GM12801 (cell line): ENCODE results near the gene CFAP157.

Source experiments
- CTCF ChIP-seq: IDR thresholded peaks from one replicate; pipeline ENCODE4 v1.5.1; 2011; ENCODE audit warnings: control low read depth; ENCODE audit not compliant: insufficient read length; ENCODE audit errors: extremely low read depth

The CFAP157 gene

GRCh38 chr9:127720031-127720864, 13.5 kb downstream of the CFAP157 start:
- no peak for TF ChIP-seq CTCF

GRCh38 chr9:127720865-127721227, 14.1 kb downstream of the CFAP157 start:
- TF ChIP-seq CTCF: no peak

- no peak for TF ChIP-seq CTCF
These were observed 14.6 kb downstream of the CFAP157 start for GRCh38 chr9:127721391-127721821.

- TF ChIP-seq CTCF: no peak
These were observed 15.4 kb downstream of the CFAP157 start for GRCh38 chr9:127722055-127722745.

- TF ChIP-seq CTCF: no peak
These were observed 16.2 kb downstream of the CFAP157 start for GRCh38 chr9:127723013-127723412.

GRCh38 chr9:127723444-127723843, 16.7 kb downstream of the CFAP157 start:
- no peak for TF ChIP-seq CTCF

- no peak for TF ChIP-seq CTCF
These were observed 17.2 kb downstream of the CFAP157 start for GRCh38 chr9:127724012-127724411.
